Mammary epithelial cell (primary cell): ENCODE data around the gene UCKL1.

Experiments
- EZH2 ChIP-seq: IDR thresholded peaks from 2 replicates; pipeline ENCODE4 v1.6.1; 2012; ENCODE audit warnings: low read length, inconsistent platforms, borderline replicate concordance
- TF ChIP-seq, protein P1 (sequence below), 2 donors: IDR thresholded peaks in 1 of 2; conservative IDR thresholded peaks in 1 of 2; 2 replicates each; pipeline ENCODE4 v1.5.1; 2011 to 2012; ENCODE audit warnings: inconsistent platforms in 2 of 2, low read length in 2 of 2, mild to moderate bottlenecking in 2 of 2, control low read depth in 1 of 2, low read depth in 1 of 2; ENCODE audit not compliant: insufficient read depth in 1 of 2; ENCODE audit errors: extremely low read depth in 1 of 2

GRCh38 chr20:63890616-63891015, 65.6 kb downstream of the UCKL1 start:
- TF ChIP-seq, protein P1, sequence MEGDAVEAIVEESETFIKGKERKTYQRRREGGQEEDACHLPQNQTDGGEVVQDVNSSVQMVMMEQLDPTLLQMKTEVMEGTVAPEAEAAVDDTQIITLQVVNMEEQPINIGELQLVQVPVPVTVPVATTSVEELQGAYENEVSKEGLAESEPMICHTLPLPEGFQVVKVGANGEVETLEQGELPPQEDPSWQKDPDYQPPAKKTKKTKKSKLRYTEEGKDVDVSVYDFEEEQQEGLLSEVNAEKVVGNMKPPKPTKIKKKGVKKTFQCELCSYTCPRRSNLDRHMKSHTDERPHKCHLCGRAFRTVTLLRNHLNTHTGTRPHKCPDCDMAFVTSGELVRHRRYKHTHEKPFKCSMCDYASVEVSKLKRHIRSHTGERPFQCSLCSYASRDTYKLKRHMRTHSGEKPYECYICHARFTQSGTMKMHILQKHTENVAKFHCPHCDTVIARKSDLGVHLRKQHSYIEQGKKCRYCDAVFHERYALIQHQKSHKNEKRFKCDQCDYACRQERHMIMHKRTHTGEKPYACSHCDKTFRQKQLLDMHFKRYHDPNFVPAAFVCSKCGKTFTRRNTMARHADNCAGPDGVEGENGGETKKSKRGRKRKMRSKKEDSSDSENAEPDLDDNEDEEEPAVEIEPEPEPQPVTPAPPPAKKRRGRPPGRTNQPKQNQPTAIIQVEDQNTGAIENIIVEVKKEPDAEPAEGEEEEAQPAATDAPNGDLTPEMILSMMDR (conservative IDR thresholded peaks at IDR 0.05 in 1 of 2, IDR thresholded peaks at IDR 0.05 in 1 of 2; ENCODE audit: extremely low read depth in 1 of 2, insufficient read depth in 1 of 2, low read depth in 1 of 2, low read length in 2 of 2), result no peak
- TF ChIP-seq EZH2, result no peak
